ENCODE results near the gene CYB561A3. TPM values are rescaled to one million over a fixed set of nuclear protein-coding genes. Genes with fewer than 3 reads are reported as not detected.

CYB561A3 gene
- total and polyA plus RNA-seq, 2 of the 13 experiments (the other 11 are each of a cell fraction or from before 2014, with no cell fraction given), result 11.4 to 14.9 TPM

DNA sequence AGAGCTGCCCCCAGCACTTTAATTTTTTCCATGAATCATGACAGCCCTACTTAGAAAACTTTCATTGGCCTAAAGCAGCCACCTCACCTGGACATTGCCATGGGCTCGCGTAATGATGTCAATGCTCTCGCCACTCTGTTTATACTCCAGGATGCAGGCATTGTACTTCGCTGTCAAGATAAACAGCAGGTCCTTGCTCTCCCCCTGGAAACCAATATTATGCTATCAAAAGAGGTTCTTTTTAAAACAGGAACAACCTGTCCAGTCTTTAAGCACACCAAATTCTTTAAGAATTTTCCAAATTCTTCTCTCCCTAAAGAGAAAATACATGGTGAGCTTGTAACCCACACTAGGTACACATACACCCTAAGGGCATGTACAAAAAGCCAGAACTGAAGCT, 31.8 kb downstream of the CYB561A3 start:
- Histone ChIP-seq H3K36me3 (replicated peaks in 1 of 2; ENCODE audit: control insufficient read depth in 1 of 2, insufficient read depth in 2 of 2, low read length in 2 of 2) (peaks cover 18 to 52% of the 10 kb centered on the region in 2 experiments), H2AFZ (ENCODE audit: low read length) (no peak overlapping the region), H3K9me3 (ENCODE audit: low read length) (no peaks in the 10 kb centered on the region), H4K20me1 (ENCODE audit: insufficient read depth, low read length) (peaks cover 27% of the 10 kb centered on the region), H3K4me1 (ENCODE audit: insufficient read depth, low read length) (peaks cover 52% of the 10 kb centered on the region), H3K4me3 (replicated peaks in 1 of 3; ENCODE audit: insufficient read depth in 1 of 3, low read depth in 2 of 3, low read length in 3 of 3) (no peak overlapping the region), H3K79me2 (ENCODE audit: insufficient read depth, low read length) (peaks cover 79% of the 10 kb centered on the region), H3K27me3 (ENCODE audit: control insufficient read depth in 1 of 2, insufficient read depth in 2 of 2, low read length in 2 of 2) (no peaks in the 10 kb centered on the region; a peak in 1 of 5 replicates), H3K27ac (ENCODE audit: extremely low read length, insufficient read depth, low read length) (no peak overlapping the region), H3K9ac (ENCODE audit: insufficient read depth, low read depth, low read length) (no peak overlapping the region), H3K4me2 (ENCODE audit: low read depth, low read length) (no peak overlapping the region)
- ChIA-PET CTCF (ENCODE audit: low intra/inter-chr PET ratio, low total read pairs) (no interaction called here), POLR2A (interaction anchor here (0.5 kb wide), 1 partner anchor 99 kb away, joined by 3 read pairs; no protein-coding TSS in a partner anchor)
- in situ Hi-C loops (cut with HindIII; ENCODE audit: extremely low pct_ligation_motif_present, low pct_unique_long_range_greater_than_20kb) (no loop called here), intact Hi-C loops (cut with micrococcal nuclease; ENCODE audit: unreplicated experiment) (loop anchor here (10.0 kb wide), 1 partner anchor 75 kb away; no protein-coding TSS in a partner anchor)
- TF ChIP-seq NCOA2 (CRISPR knock-in tag; IDR thresholded peaks at IDR 0.05), result no peak
- TF ChIP-seq CREB1 (IDR thresholded peaks at IDR 0.05), result no peak
- TF ChIP-seq CREB1 (CRISPR knock-in tag; IDR thresholded peaks at IDR 0.05), result no peak
- no peak for TF ChIP-seq CTCF (CRISPR knock-in tag; IDR thresholded peaks at IDR 0.05)
- no peak for TF ChIP-seq SUZ12 (IDR thresholded peaks at IDR 0.05; ENCODE audit: low read depth, low read length)
- TF ChIP-seq ARID3A (IDR thresholded peaks at IDR 0.05; ENCODE audit: low read depth, low read length), result no peak
- TF ChIP-seq ZNF510 (CRISPR knock-in tag; IDR thresholded peaks at IDR 0.05; ENCODE audit: low read depth), result no peak
- no peak for TF ChIP-seq HOXA3 (CRISPR knock-in tag; IDR thresholded peaks at IDR 0.05)
- TF ChIP-seq CENPT (CRISPR knock-in tag; IDR thresholded peaks at IDR 0.05; ENCODE audit: low read depth), result no peak
- TF ChIP-seq ZFP62 (CRISPR knock-in tag; IDR thresholded peaks at IDR 0.05), result no peak
- TF ChIP-seq MATR3 (CRISPR knock-in tag; IDR thresholded peaks at IDR 0.05), result no peak
- TF ChIP-seq ZNF282 (IDR thresholded peaks at IDR 0.05; ENCODE audit: partially characterized antibody), result no peak
- no peak for TF ChIP-seq TCF7 (IDR thresholded peaks at IDR 0.05; ENCODE audit: low read depth)
- TF ChIP-seq ZNF383 (CRISPR knock-in tag; IDR thresholded peaks at IDR 0.05; ENCODE audit: borderline replicate concordance), result no peak
- TF ChIP-seq, protein P1, sequence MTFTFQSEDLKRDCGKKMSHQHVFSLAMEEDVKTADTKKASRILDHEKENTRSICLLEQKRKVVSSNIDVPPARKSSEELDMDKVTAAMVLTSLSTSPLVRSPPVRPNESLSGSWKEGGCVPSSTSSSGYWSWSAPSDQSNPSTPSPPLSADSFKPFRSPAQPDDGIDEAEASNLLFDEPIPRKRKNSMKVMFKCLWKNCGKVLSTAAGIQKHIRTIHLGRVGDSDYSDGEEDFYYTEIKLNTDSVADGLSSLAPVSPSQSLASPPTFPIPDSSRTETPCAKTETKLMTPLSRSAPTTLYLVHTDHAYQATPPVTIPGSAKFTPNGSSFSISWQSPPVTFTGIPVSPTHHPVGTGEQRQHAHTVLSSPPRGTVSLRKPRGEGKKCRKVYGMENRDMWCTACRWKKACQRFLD (CRISPR knock-in tag; IDR thresholded peaks at IDR 0.05; ENCODE audit: borderline replicate concordance), result no peak
- WGBS (ENCODE audit: low lambda C conversion rate), result 96% methylated on average over 4 of the region's 4 CpGs
- no peak for ATAC-seq
- BruUV-seq (replicated peaks), result no TSS peak
- FAIRE-seq, result no peak
- no peak for DNase-seq (ENCODE audit: low spot score)

Data from HepG2 (cell line).